Epithelial cell of esophagus (primary cell): ENCODE measurements around the gene PALLD.

ENCODE experiments used
- DNase-seq: peaks from one replicate; pipeline ENCODE4 v3.0.0; 2010; ENCODE audit warnings: low read depth
- H3K4me3 ChIP-seq: 2 replicates; pipeline ENCODE4 v1.5.1; 2011; ENCODE audit warnings: mild to moderate bottlenecking, low read length, control low read depth
- CTCF ChIP-seq: IDR thresholded peaks from 2 replicates; pipeline ENCODE4 v1.5.1; 2011; ENCODE audit warnings: low read depth, mild to moderate bottlenecking, low read length, control low read depth, inconsistent platforms; ENCODE audit not compliant: insufficient read depth; ENCODE audit errors: missing control alignments

PALLD gene

GRCh38 chr4:168811786-168812651 lies 315.2 kb downstream of the PALLD start:
- no peak for TF ChIP-seq CTCF
- no peak overlapping the region for H3K4me3 ChIP-seq
- DNase-seq = peak; percentile 79

- H3K4me3 ChIP-seq = no peak overlapping the region
- DNase-seq = no peak
- TF ChIP-seq CTCF = no peak
Observed at GRCh38 chr4:168812806-168813205, 316.0 kb downstream of the PALLD start.

GRCh38 chr4:168813890-168814289 lies 317.0 kb downstream of the PALLD start:
- no peak for TF ChIP-seq CTCF
- H3K4me3 ChIP-seq = no peak overlapping the region
- DNase-seq = no peak

GRCh38 chr4:168815379-168816345 lies 318.8 kb downstream of the PALLD start:
- DNase-seq = no peak
- no peak overlapping the region for H3K4me3 ChIP-seq
- no peak for TF ChIP-seq CTCF

- H3K4me3 ChIP-seq = no peak overlapping the region
- no peak for DNase-seq
- no peak for TF ChIP-seq CTCF
Observed at GRCh38 chr4:168817370-168817769, 320.5 kb downstream of the PALLD start.

- H3K4me3 ChIP-seq = no peak overlapping the region
- DNase-seq = no peak
- no peak for TF ChIP-seq CTCF
Observed at GRCh38 chr4:168822481-168822880, 325.6 kb downstream of the PALLD start.
